Prostate gland (tissue), 2 donors: ENCODE data around the gene RHBDD1.

Source experiments
- CTCF ChIP-seq, 4 experiments: fragments of 200-600 bp in 2 of 4; fragments of 450-650 bp in 2 of 4; sonication (generic) in 2 of 4; IDR thresholded peaks; 1 replicate in 3 of 4; 2 replicates in 1 of 4; pipeline ENCODE4 v1.5.1; 2016 to 2019; ENCODE audit warnings: antibody characterized with exemption in 4 of 4, mild to moderate bottlenecking in 2 of 4, moderate library complexity in 2 of 4
- POLR2A ChIP-seq: fragments of 450-650 bp; IDR thresholded peaks from one replicate; pipeline ENCODE4 v1.6.1; 2016; ENCODE audit warnings: antibody characterized with exemption, mild to moderate bottlenecking

- TF ChIP-seq POLR2A, result no peak
- no peak for TF ChIP-seq CTCF (IDR thresholded peaks at IDR 0.05)
These were observed 66.5 kb downstream of the RHBDD1 start for GRCh38 chr2:226902041-226902966.
